OCI-LY1 (cell line): Measurements from ENCODE around the gene BCL2L12.

ENCODE experiments used
- CTCF ChIP-seq: fragments of 200-600 bp; sonication (generic), shearing (Covaris generic); IDR thresholded peaks from 2 replicates; pipeline ENCODE4 v1.5.1; 2017; ENCODE audit warnings: mild to moderate bottlenecking, antibody characterized with exemption, low read length, moderate library complexity, mixed read lengths
- EZH2 ChIP-seq: fragments of 200-600 bp; sonication (generic), shearing (Covaris generic); IDR thresholded peaks from 2 replicates; pipeline ENCODE4 v1.8.0; 2017; ENCODE audit warnings: borderline replicate concordance, mixed run types, mild to moderate bottlenecking, antibody characterized with exemption, low read length, moderate library complexity, mixed read lengths

GRCh38 chr19:49626226-49626625, 39.5 kb upstream of the BCL2L12 start:
- no peak for TF ChIP-seq CTCF
- no peak for TF ChIP-seq EZH2
